Endothelial cell of umbilical vein (primary cell): ENCODE data around the gene CMTM8. TPM values are rescaled to one million over a fixed set of nuclear protein-coding genes. Genes with fewer than 3 reads are reported as not detected.

ENCODE experiments used
- BruUV-seq: library from RNA; stranded (reverse); fragments of 400-500 nt; replicated peaks from 2 replicates; lab custom pipeline; 2021; lab: Mats Ljungman, UMichigan
- CTCF ChIA-PET: fragments of 300-600, 350-600 bp; sonication (Branson Sonifier 250); formaldehyde crosslinking; loops from one replicate; lab custom pipeline; 2021; ENCODE audit warnings: antibody characterized with exemption, inconsistent platforms; lab: Charles Lee
- POLR2A ChIA-PET: fragments of 300-600, 350-600 bp; sonication (Branson Sonifier 250); formaldehyde crosslinking; loops from one replicate; lab custom pipeline; 2021; ENCODE audit warnings: antibody characterized with exemption, inconsistent platforms; lab: Charles Lee
- DNase-seq: peaks from one replicate; pipeline ENCODE4 v3.0.0-alpha.2; 2011; ENCODE audit warnings: low read depth, low spot score
- FAIRE-seq: peaks from 2 replicates; lab custom pipeline; 2011; peaks lifted over from hg19 to GRCh38; lab: Jason Lieb, UNC
- H2AFZ ChIP-seq: 2 replicates; pipeline ENCODE4 v1.6.0; 2012; ENCODE audit warnings: low read depth, low read length, control low read depth, inconsistent platforms
- H3K27ac ChIP-seq: 2 replicates; pipeline ENCODE4 v1.5.1; 2011; ENCODE audit warnings: low read depth, mild to moderate bottlenecking, control low read depth, low read length, moderate library complexity; ENCODE audit not compliant: insufficient read depth
- H3K27me3 ChIP-seq, 2 experiments: 2 replicates each; pipeline versions ENCODE4 v1.6.0 to v1.6.1; 2011; ENCODE audit warnings: low read length in 2 of 2, mixed read lengths in 1 of 2; ENCODE audit not compliant: control insufficient read depth in 2 of 2, insufficient read depth in 2 of 2
- H3K36me3 ChIP-seq, 2 experiments: 2 replicates in 1 of 2; 3 replicates in 1 of 2; pipeline ENCODE4 v1.5.1; 2011; ENCODE audit warnings: low read length in 2 of 2, mild to moderate bottlenecking in 1 of 2, moderate library complexity in 1 of 2; ENCODE audit not compliant: control insufficient read depth in 2 of 2, insufficient read depth in 2 of 2; ENCODE audit errors: extremely low read depth in 1 of 2
- H3K4me1 ChIP-seq: 3 replicates; pipeline ENCODE4 v1.5.1; 2011; ENCODE audit warnings: mild to moderate bottlenecking, low read length; ENCODE audit not compliant: control insufficient read depth, insufficient read depth; ENCODE audit errors: extremely low read depth
- H3K4me2 ChIP-seq: 2 replicates; pipeline ENCODE4 v1.6.1; 2011; ENCODE audit warnings: low read length, control low read depth, mixed read lengths; ENCODE audit not compliant: insufficient read depth
- H3K4me3 ChIP-seq, 3 experiments: fragments of 200-600 bp in 1 of 3; sonication (generic), shearing (Covaris generic) in 1 of 3; replicated peaks in 1 of 3; 2 replicates each; pipeline ENCODE4 v1.5.1; 2011 to 2016; ENCODE audit warnings: control low read depth in 3 of 3, low read length in 3 of 3, mild to moderate bottlenecking in 2 of 3, inconsistent platforms in 1 of 3, low read depth in 1 of 3, moderate library complexity in 1 of 3; ENCODE audit not compliant: insufficient read depth in 1 of 3
- H3K79me2 ChIP-seq: 2 replicates; pipeline ENCODE4 v1.6.0; 2012; ENCODE audit warnings: low read length, inconsistent platforms; ENCODE audit not compliant: control insufficient read depth, insufficient read depth
- H3K9ac ChIP-seq: replicated peaks from 2 replicates; pipeline ENCODE3; 2011; ENCODE audit warnings: low read length, control low read depth; ENCODE audit not compliant: insufficient read depth; ENCODE audit errors: extremely low read depth
- H3K9me1 ChIP-seq: replicated peaks from 3 replicates; pipeline ENCODE4 v1.6.0; 2011; ENCODE audit warnings: mild to moderate bottlenecking, low read length; ENCODE audit not compliant: control insufficient read depth, insufficient read depth; ENCODE audit errors: extremely low read depth
- H3K9me3 ChIP-seq: replicated peaks from 2 replicates; pipeline ENCODE4 v1.5.1; 2012; ENCODE audit warnings: low read length, inconsistent platforms; ENCODE audit not compliant: control insufficient read depth, insufficient read depth
- H4K20me1 ChIP-seq: replicated peaks from 2 replicates; pipeline ENCODE3; 2011; ENCODE audit warnings: mild to moderate bottlenecking, low read length; ENCODE audit not compliant: control insufficient read depth, insufficient read depth; ENCODE audit errors: extremely low read depth
- EZH2 ChIP-seq: IDR thresholded peaks from 2 replicates; pipeline ENCODE4 v1.6.1; 2012; ENCODE audit warnings: borderline replicate concordance, low read depth, mild to moderate bottlenecking, moderate library complexity, low read length, inconsistent platforms; ENCODE audit not compliant: severe bottlenecking
- FOS ChIP-seq: IDR thresholded peaks from 2 replicates; pipeline ENCODE4 v1.6.1; 2011; ENCODE audit warnings: mild to moderate bottlenecking, low read length, moderate library complexity, borderline replicate concordance; ENCODE audit not compliant: insufficient read depth
- GATA2 ChIP-seq: IDR thresholded peaks from 2 replicates; pipeline ENCODE4 v1.7.0; 2011; ENCODE audit warnings: low read depth, mild to moderate bottlenecking, moderate library complexity, mixed read lengths, low read length; ENCODE audit not compliant: insufficient read length, insufficient read depth
- JUN ChIP-seq: IDR thresholded peaks from 2 replicates; pipeline ENCODE4 v1.6.1; 2011; ENCODE audit warnings: borderline replicate concordance, low read depth; ENCODE audit not compliant: insufficient read length, insufficient read depth
- MYC ChIP-seq: IDR thresholded peaks from one replicate; pipeline ENCODE4 v1.6.1; 2011; ENCODE audit warnings: mild to moderate bottlenecking, low read depth, low read length
- POLR2A ChIP-seq: IDR thresholded peaks from 2 replicates; pipeline ENCODE4 v1.6.1; 2012; ENCODE audit warnings: low read depth, mild to moderate bottlenecking, control low read depth, low read length
- POLR2AphosphoS5 ChIP-seq: IDR thresholded peaks from 2 replicates; pipeline ENCODE4 v1.6.1; 2012; ENCODE audit warnings: low read depth, mild to moderate bottlenecking, control low read depth, low read length, moderate library complexity; ENCODE audit not compliant: insufficient read depth
- dilution Hi-C: fragments of 300-500 bp; cut with MboI; formaldehyde crosslinking; loops from one replicate; pipeline ENCODE4 v1.15.0; 2019; ENCODE audit warnings: low sequenced_read_pairs; ENCODE audit not compliant: extremely low pct_ligation_motif_present
- intact Hi-C: fragments of 100-400 bp; cut with micrococcal nuclease; formaldehyde crosslinking; loops from one replicate; pipeline ENCODE4 v1.10.0; 2022
- polyA plus RNA-seq, 4 experiments: library from polyadenylated mRNA; depleted of rRNA in 3 of 4; stranded (reverse) in 3 of 4; unstranded in 1 of 4; fragments of >200 nt; gene quantifications; 2 replicates each; pipeline versions ENCODE4 v1.2.1 to v1.2.3, GENCODE V29; 2011 to 2012; ENCODE audit warnings: missing spikeins in 1 of 4
- total RNA-seq: library from RNA; stranded (reverse); gene quantifications from 2 replicates; pipeline ENCODE4 v1.2.3, GENCODE V29; 2021
- TF ChIP-seq, protein P1 (sequence below): IDR thresholded peaks from 2 replicates; pipeline ENCODE4 v1.6.1; 2011; ENCODE audit not compliant: insufficient read depth, insufficient read length
- TF ChIP-seq, protein P2 (sequence below), 2 donors: IDR thresholded peaks; 1 replicate in 1 of 2; 2 replicates in 1 of 2; pipeline ENCODE4 v1.5.1; 2011; ENCODE audit warnings: low read length in 2 of 2, mild to moderate bottlenecking in 2 of 2, moderate library complexity in 2 of 2, control low read depth in 1 of 2, inconsistent platforms in 1 of 2, low read depth in 1 of 2; ENCODE audit not compliant: insufficient read depth in 1 of 2; ENCODE audit errors: extremely low read depth in 1 of 2

Gene CMTM8
- total and polyA plus RNA-seq, 2 donors (not counting 3 experiments of a cell fraction or from before 2014, with no cell fraction given): 7.3 to 11.9 TPM

DNA sequence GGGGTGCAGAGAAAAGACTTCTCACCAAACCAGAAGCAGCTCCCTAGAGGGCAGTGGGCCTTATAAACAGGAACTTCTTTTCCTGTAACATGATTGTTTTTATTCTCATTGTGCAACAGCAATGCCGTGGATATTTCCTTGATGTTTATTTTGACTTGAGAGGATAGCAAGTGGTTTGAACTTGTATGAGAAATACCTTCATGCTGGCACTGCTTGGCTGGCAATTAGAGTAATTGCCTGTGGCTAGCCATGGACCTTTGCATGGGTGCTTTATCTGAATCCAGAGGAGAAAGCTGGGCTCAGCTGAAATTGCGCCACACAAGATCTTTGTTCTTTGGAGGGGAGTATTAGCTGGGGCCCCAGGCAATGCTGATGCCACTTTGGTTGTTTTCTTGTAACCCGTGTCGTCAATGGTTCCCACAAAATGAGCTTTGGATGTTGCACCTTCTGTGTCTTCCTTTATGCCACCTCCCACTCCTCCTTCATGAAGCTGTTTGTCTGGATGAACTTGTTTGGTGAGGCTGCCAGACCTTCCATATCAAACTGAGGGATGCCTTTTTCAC lies 37.9 kb downstream of the CMTM8 start:
- DNase-seq (peak; percentile 60), FAIRE-seq (no peak)
- no peaks in the 10 kb centered on the region for H4K20me1 ChIP-seq
- no peaks in the 10 kb centered on the region for H3K79me2 ChIP-seq
- no peaks in the 10 kb centered on the region for H3K36me3 ChIP-seq
- dilution Hi-C loops (no loop called here), intact Hi-C loops (no loop called here)
- H3K9me3 ChIP-seq: no peaks in the 10 kb centered on the region
- BruUV-seq: no TSS peak
- H3K27ac ChIP-seq: no peak overlapping the region
- POLR2A ChIA-PET: no interaction called here
- H2AFZ ChIP-seq: no peak overlapping the region
- peak overlapping the region; percentile 47 for H3K4me2 ChIP-seq
- no peaks in the 10 kb centered on the region for H3K27me3 ChIP-seq
- H3K9ac ChIP-seq: no peak overlapping the region
- H3K4me1 ChIP-seq: peaks cover 9% of the 10 kb centered on the region
- no peak overlapping the region for H3K4me3 ChIP-seq
- H3K9me1 ChIP-seq: no peaks in the 10 kb centered on the region
- CTCF ChIA-PET: interaction anchor here (0.9 to 1.8 kb wide), 5 partner anchors 15 to 192 kb away, joined by 3 to 5 read pairs (median 4); no protein-coding TSS in a partner anchor
- TF ChIP-seq, protein P1, sequence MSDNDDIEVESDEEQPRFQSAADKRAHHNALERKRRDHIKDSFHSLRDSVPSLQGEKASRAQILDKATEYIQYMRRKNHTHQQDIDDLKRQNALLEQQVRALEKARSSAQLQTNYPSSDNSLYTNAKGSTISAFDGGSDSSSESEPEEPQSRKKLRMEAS: no peak
- TF ChIP-seq MYC (no peak), JUN (no peak), POLR2A (no peak), POLR2AphosphoS5 (no peak), GATA2 (no peak), FOS (no peak), EZH2 (no peak)
- TF ChIP-seq, protein P2, sequence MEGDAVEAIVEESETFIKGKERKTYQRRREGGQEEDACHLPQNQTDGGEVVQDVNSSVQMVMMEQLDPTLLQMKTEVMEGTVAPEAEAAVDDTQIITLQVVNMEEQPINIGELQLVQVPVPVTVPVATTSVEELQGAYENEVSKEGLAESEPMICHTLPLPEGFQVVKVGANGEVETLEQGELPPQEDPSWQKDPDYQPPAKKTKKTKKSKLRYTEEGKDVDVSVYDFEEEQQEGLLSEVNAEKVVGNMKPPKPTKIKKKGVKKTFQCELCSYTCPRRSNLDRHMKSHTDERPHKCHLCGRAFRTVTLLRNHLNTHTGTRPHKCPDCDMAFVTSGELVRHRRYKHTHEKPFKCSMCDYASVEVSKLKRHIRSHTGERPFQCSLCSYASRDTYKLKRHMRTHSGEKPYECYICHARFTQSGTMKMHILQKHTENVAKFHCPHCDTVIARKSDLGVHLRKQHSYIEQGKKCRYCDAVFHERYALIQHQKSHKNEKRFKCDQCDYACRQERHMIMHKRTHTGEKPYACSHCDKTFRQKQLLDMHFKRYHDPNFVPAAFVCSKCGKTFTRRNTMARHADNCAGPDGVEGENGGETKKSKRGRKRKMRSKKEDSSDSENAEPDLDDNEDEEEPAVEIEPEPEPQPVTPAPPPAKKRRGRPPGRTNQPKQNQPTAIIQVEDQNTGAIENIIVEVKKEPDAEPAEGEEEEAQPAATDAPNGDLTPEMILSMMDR (IDR thresholded peaks at IDR 0.05; ENCODE audit: extremely low read depth in 1 of 2, insufficient read depth in 1 of 2, low read depth in 1 of 2, low read length in 2 of 2): no peak
